Measurements from ENCODE around the gene GPR151.

Gene GPR151

GRCh38 chr5:146521403-146522106 lies 5.6 kb upstream of the GPR151 start:
- Histone ChIP-seq H3K27me3 (ENCODE audit: control insufficient read depth in 5 of 5, insufficient read depth in 4 of 5, low read length in 5 of 5) (no peaks in the 10 kb centered on the region), H3K4me3 (ENCODE audit: low read depth in 1 of 5, low read length in 5 of 5) (no peak overlapping the region), H3K9ac (ENCODE audit: low read length in 5 of 5) (no peak overlapping the region), H3K9me3 (ENCODE audit: control insufficient read depth in 5 of 5, low read length in 5 of 5) (no peaks in the 10 kb centered on the region), H3K27ac (ENCODE audit: low read depth, low read length) (no peak overlapping the region), H3K36me3 (ENCODE audit: control insufficient read depth in 5 of 5, insufficient read depth in 5 of 5, low read length in 5 of 5) (no peaks in the 10 kb centered on the region), H3K4me1 (ENCODE audit: control insufficient read depth in 5 of 5, insufficient read depth in 5 of 5, low read length in 5 of 5) (no peaks in the 10 kb centered on the region)

- H3K4me3 ChIP-seq (ENCODE audit: low read depth in 1 of 5, low read length in 5 of 5): no peak overlapping the region
- no peak overlapping the region for H3K9ac ChIP-seq (ENCODE audit: low read length in 5 of 5)
- H3K9me3 ChIP-seq (ENCODE audit: control insufficient read depth in 5 of 5, low read length in 5 of 5): no peaks in the 10 kb centered on the region
- H3K27me3 ChIP-seq (ENCODE audit: control insufficient read depth in 5 of 5, insufficient read depth in 4 of 5, low read length in 5 of 5): no peaks in the 10 kb centered on the region
- no peak overlapping the region for H3K27ac ChIP-seq (ENCODE audit: low read depth, low read length)
- H3K36me3 ChIP-seq (ENCODE audit: control insufficient read depth in 5 of 5, insufficient read depth in 5 of 5, low read length in 5 of 5): no peaks in the 10 kb centered on the region
- H3K4me1 ChIP-seq (ENCODE audit: control insufficient read depth in 5 of 5, insufficient read depth in 5 of 5, low read length in 5 of 5): no peaks in the 10 kb centered on the region
Measured at GRCh38 chr5:146520731-146521130, 4.7 kb upstream of the GPR151 start.

- no peaks in the 10 kb centered on the region for H3K4me1 ChIP-seq (ENCODE audit: control insufficient read depth in 5 of 5, insufficient read depth in 5 of 5, low read length in 5 of 5)
Measured at GRCh38 chr5:146519554-146519953, 3.6 kb upstream of the GPR151 start.

GRCh38 chr5:146515473-146516150 lies 378 bp downstream of the GPR151 start:
- H3K9me3 ChIP-seq (ENCODE audit: control insufficient read depth in 5 of 5, low read length in 5 of 5): no peaks in the 10 kb centered on the region
- H3K27me3 ChIP-seq (ENCODE audit: control insufficient read depth in 5 of 5, insufficient read depth in 4 of 5, low read length in 5 of 5): no peaks in the 10 kb centered on the region
- no peak overlapping the region for H3K9ac ChIP-seq (ENCODE audit: low read length in 5 of 5)
- peaks cover 10 to 16% (median 14%) of the 10 kb centered on the region in 5 donors for H3K36me3 ChIP-seq (ENCODE audit: control insufficient read depth in 5 of 5, insufficient read depth in 5 of 5, low read length in 5 of 5)
- H3K4me1 ChIP-seq (ENCODE audit: control insufficient read depth in 5 of 5, insufficient read depth in 5 of 5, low read length in 5 of 5): no peaks in the 10 kb centered on the region
- no peak overlapping the region for H3K4me3 ChIP-seq (ENCODE audit: low read depth in 1 of 5, low read length in 5 of 5)
- H3K27ac ChIP-seq (ENCODE audit: low read depth, low read length): no peak overlapping the region

More at GRCh38 chr5:146519554-146519953, 3.6 kb upstream of the GPR151 start:
- Histone ChIP-seq H3K4me3 (ENCODE audit: low read depth in 1 of 5, low read length in 5 of 5) (no peak overlapping the region), H3K9ac (ENCODE audit: low read length in 5 of 5) (no peak overlapping the region), H3K27me3 (ENCODE audit: control insufficient read depth in 5 of 5, insufficient read depth in 4 of 5, low read length in 5 of 5) (no peaks in the 10 kb centered on the region), H3K36me3 (ENCODE audit: control insufficient read depth in 5 of 5, insufficient read depth in 5 of 5, low read length in 5 of 5) (no peaks in the 10 kb centered on the region), H3K27ac (ENCODE audit: low read depth, low read length) (no peak overlapping the region), H3K9me3 (ENCODE audit: control insufficient read depth in 5 of 5, low read length in 5 of 5) (no peaks in the 10 kb centered on the region)

GRCh38 chr5:146514575-146514974 lies 1.4 kb downstream of the GPR151 start:
- Histone ChIP-seq H3K36me3 (ENCODE audit: control insufficient read depth in 5 of 5, insufficient read depth in 5 of 5, low read length in 5 of 5) (peaks cover 19 to 25% (median 22%) of the 10 kb centered on the region in 5 donors), H3K9ac (ENCODE audit: low read length in 5 of 5) (no peak overlapping the region), H3K27me3 (ENCODE audit: control insufficient read depth in 5 of 5, insufficient read depth in 4 of 5, low read length in 5 of 5) (no peaks in the 10 kb centered on the region), H3K27ac (ENCODE audit: low read depth, low read length) (no peak overlapping the region), H3K4me1 (ENCODE audit: control insufficient read depth in 5 of 5, insufficient read depth in 5 of 5, low read length in 5 of 5) (no peaks in the 10 kb centered on the region), H3K4me3 (ENCODE audit: low read depth in 1 of 5, low read length in 5 of 5) (no peak overlapping the region), H3K9me3 (ENCODE audit: control insufficient read depth in 5 of 5, low read length in 5 of 5) (no peaks in the 10 kb centered on the region)

GRCh38 chr5:146513462-146513861 lies 2.5 kb downstream of the GPR151 start:
- H3K27ac ChIP-seq (ENCODE audit: low read depth, low read length): no peak overlapping the region
- H3K36me3 ChIP-seq (ENCODE audit: control insufficient read depth in 5 of 5, insufficient read depth in 5 of 5, low read length in 5 of 5): peaks cover 29 to 35% (median 31%) of the 10 kb centered on the region in 5 donors
- no peak overlapping the region for H3K4me3 ChIP-seq (ENCODE audit: low read depth in 1 of 5, low read length in 5 of 5)
- no peaks in the 10 kb centered on the region for H3K9me3 ChIP-seq (ENCODE audit: control insufficient read depth in 5 of 5, low read length in 5 of 5)
- no peaks in the 10 kb centered on the region for H3K4me1 ChIP-seq (ENCODE audit: control insufficient read depth in 5 of 5, insufficient read depth in 5 of 5, low read length in 5 of 5)
- H3K9ac ChIP-seq (ENCODE audit: low read length in 5 of 5): no peak overlapping the region
- H3K27me3 ChIP-seq (ENCODE audit: control insufficient read depth in 5 of 5, insufficient read depth in 4 of 5, low read length in 5 of 5): no peaks in the 10 kb centered on the region

- H3K36me3 ChIP-seq (ENCODE audit: control insufficient read depth in 5 of 5, insufficient read depth in 5 of 5, low read length in 5 of 5): peaks cover 53 to 62% (median 55%) of the 10 kb centered on the region in 5 donors
- H3K27ac ChIP-seq (ENCODE audit: low read depth, low read length): no peak overlapping the region
- H3K4me3 ChIP-seq (ENCODE audit: low read depth in 1 of 5, low read length in 5 of 5): no peak overlapping the region
- no peaks in the 10 kb centered on the region for H3K9me3 ChIP-seq (ENCODE audit: control insufficient read depth in 5 of 5, low read length in 5 of 5)
- H3K27me3 ChIP-seq (ENCODE audit: control insufficient read depth in 5 of 5, insufficient read depth in 4 of 5, low read length in 5 of 5): no peaks in the 10 kb centered on the region
- H3K9ac ChIP-seq (ENCODE audit: low read length in 5 of 5): no peak overlapping the region
- no peaks in the 10 kb centered on the region for H3K4me1 ChIP-seq (ENCODE audit: control insufficient read depth in 5 of 5, insufficient read depth in 5 of 5, low read length in 5 of 5)
Measured at GRCh38 chr5:146510559-146511125, 5.3 kb downstream of the GPR151 start.

- peaks cover 66 to 85% (median 70%) of the 10 kb centered on the region in 5 donors for H3K36me3 ChIP-seq (ENCODE audit: control insufficient read depth in 5 of 5, insufficient read depth in 5 of 5, low read length in 5 of 5)
- no peaks in the 10 kb centered on the region for H3K27me3 ChIP-seq (ENCODE audit: control insufficient read depth in 5 of 5, insufficient read depth in 4 of 5, low read length in 5 of 5)
- no peaks in the 10 kb centered on the region for H3K9me3 ChIP-seq (ENCODE audit: control insufficient read depth in 5 of 5, low read length in 5 of 5)
- H3K9ac ChIP-seq (ENCODE audit: low read length in 5 of 5): no peak overlapping the region
- H3K27ac ChIP-seq (ENCODE audit: low read depth, low read length): no peak overlapping the region
- no peaks in the 10 kb centered on the region for H3K4me1 ChIP-seq (ENCODE audit: control insufficient read depth in 5 of 5, insufficient read depth in 5 of 5, low read length in 5 of 5)
- no peak overlapping the region for H3K4me3 ChIP-seq (ENCODE audit: low read depth in 1 of 5, low read length in 5 of 5)
Measured at GRCh38 chr5:146507428-146507827, 8.6 kb downstream of the GPR151 start.

GRCh38 chr5:146499680-146500079 lies 16.3 kb downstream of the GPR151 start:
- no peaks in the 10 kb centered on the region for H3K4me1 ChIP-seq (ENCODE audit: control insufficient read depth in 5 of 5, insufficient read depth in 5 of 5, low read length in 5 of 5)
- H3K27me3 ChIP-seq (ENCODE audit: control insufficient read depth in 5 of 5, insufficient read depth in 4 of 5, low read length in 5 of 5): no peaks in the 10 kb centered on the region
- H3K27ac ChIP-seq (ENCODE audit: low read depth, low read length): no peak overlapping the region
- H3K4me3 ChIP-seq (ENCODE audit: low read depth in 1 of 5, low read length in 5 of 5): no peak overlapping the region
- H3K9ac ChIP-seq (ENCODE audit: low read length in 5 of 5): no peak overlapping the region
- no peaks in the 10 kb centered on the region for H3K9me3 ChIP-seq (ENCODE audit: control insufficient read depth in 5 of 5, low read length in 5 of 5)
- H3K36me3 ChIP-seq (ENCODE audit: control insufficient read depth in 5 of 5, insufficient read depth in 5 of 5, low read length in 5 of 5): peaks cover 12 to 37% (median 28%) of the 10 kb centered on the region in 5 donors

GRCh38 chr5:146494656-146495055 lies 21.3 kb downstream of the GPR151 start:
- H3K4me1 ChIP-seq (ENCODE audit: control insufficient read depth in 5 of 5, insufficient read depth in 5 of 5, low read length in 5 of 5): no peaks in the 10 kb centered on the region
- no peak overlapping the region for H3K9ac ChIP-seq (ENCODE audit: low read length in 5 of 5)
- no peak overlapping the region for H3K4me3 ChIP-seq (ENCODE audit: low read depth in 1 of 5, low read length in 5 of 5)
- H3K27me3 ChIP-seq (ENCODE audit: control insufficient read depth in 5 of 5, insufficient read depth in 4 of 5, low read length in 5 of 5): no peaks in the 10 kb centered on the region
- no peaks in the 10 kb centered on the region for H3K9me3 ChIP-seq (ENCODE audit: control insufficient read depth in 5 of 5, low read length in 5 of 5)
- H3K27ac ChIP-seq (ENCODE audit: low read depth, low read length): no peak overlapping the region
- peaks cover 4 to 37% (median 21%) of the 10 kb centered on the region in 5 donors for H3K36me3 ChIP-seq (ENCODE audit: control insufficient read depth in 5 of 5, insufficient read depth in 5 of 5, low read length in 5 of 5)

All from subcutaneous abdominal adipose tissue (tissue), 5 donors.